ENCODE data around the gene RIPK3. TPM values are rescaled to one million over a fixed set of nuclear protein-coding genes. Genes with fewer than 3 reads are reported as not detected.
"Not testable (repeated sequence)": the region's sequence is repeated elsewhere in the genome, so short reads cannot be mapped to it uniquely, and the experiment has no call there.

Gene RIPK3
- total and polyA plus RNA-seq, 2 of the 8 experiments (the other 6 are each of a cell fraction or from before 2014, with no cell fraction given), result 0.24 to 0.39 TPM

DNA sequence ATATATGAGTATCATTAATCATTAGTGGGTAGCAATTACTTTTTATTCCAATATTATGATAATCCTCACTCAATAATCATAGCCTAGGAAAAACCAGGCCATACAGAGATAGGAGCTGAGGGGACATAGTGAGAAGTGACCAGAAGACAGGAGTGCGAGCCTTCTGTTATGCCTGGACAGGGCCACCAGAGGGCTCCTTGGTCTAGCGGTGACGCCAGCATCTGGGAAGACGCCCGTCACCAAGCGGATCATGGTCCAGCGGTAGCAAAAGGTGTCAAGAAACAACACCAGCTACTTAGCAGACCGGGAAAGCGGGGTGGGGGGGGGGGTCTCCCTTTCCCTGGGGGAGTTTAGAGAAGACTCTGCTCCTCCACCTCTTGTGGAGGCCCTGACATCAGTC is 11.9 kb downstream of the RIPK3 start:
- not testable (repeated sequence) for H3K23ac ChIP-seq (ENCODE audit: insufficient read length); H2BK12ac ChIP-seq (ENCODE audit: low read depth, low read length); H3K79me2 ChIP-seq (ENCODE audit: control insufficient read depth in 1 of 2, insufficient read depth in 2 of 2, low read length in 2 of 2); H2AK5ac ChIP-seq (ENCODE audit: low read depth, low read length); H2BK15ac ChIP-seq (ENCODE audit: low read length); H3K4me2 ChIP-seq (ENCODE audit: insufficient read depth in 1 of 2, low read depth in 2 of 2, low read length in 2 of 2); H3K9me3 ChIP-seq (ENCODE audit: insufficient read depth in 2 of 2, low read depth in 1 of 2, low read length in 1 of 2); H3K56ac ChIP-seq (replicated peaks; ENCODE audit: insufficient read length, low read depth, low read length); H2BK5ac ChIP-seq (ENCODE audit: low read depth, low read length); H2BK20ac ChIP-seq (ENCODE audit: low read length); H3K4me1 ChIP-seq (replicated peaks in 1 of 4; ENCODE audit: control insufficient read depth in 3 of 4, insufficient read depth in 4 of 4, low read length in 3 of 4); H3K79me1 ChIP-seq (ENCODE audit: low read depth, low read length); H3K4me3 ChIP-seq (ENCODE audit: extremely low read depth in 1 of 4, insufficient read depth in 2 of 4, low read depth in 3 of 4, low read length in 4 of 4); FAIRE-seq; H2BK120ac ChIP-seq (replicated peaks; ENCODE audit: low read depth, low read length); H3K23me2 ChIP-seq (ENCODE audit: low read depth, low read length); H3K36me3 ChIP-seq (ENCODE audit: control insufficient read depth in 2 of 4, insufficient read depth in 4 of 4, low read length in 3 of 4); H3K18ac ChIP-seq (ENCODE audit: extremely low read depth, low read length); H4K5ac ChIP-seq (ENCODE audit: insufficient read length, low read depth, low read length); H3K27ac ChIP-seq (ENCODE audit: low read depth, low read length); H4K8ac ChIP-seq (ENCODE audit: extremely low read depth, insufficient read depth, low read length); H3K4ac ChIP-seq (replicated peaks; ENCODE audit: insufficient read length, low read depth, low read length); H4K20me1 ChIP-seq (replicated peaks in 1 of 2; ENCODE audit: control insufficient read depth in 1 of 2, insufficient read depth in 2 of 2, low read length in 2 of 2); H4K91ac ChIP-seq (replicated peaks; ENCODE audit: insufficient read length, low read length); H3K9ac ChIP-seq (replicated peaks in 1 of 4; ENCODE audit: extremely low read depth in 1 of 4, low read depth in 3 of 4, low read length in 3 of 4); H2AFZ ChIP-seq (ENCODE audit: low read length); H3K14ac ChIP-seq (ENCODE audit: insufficient read length)
- peak; percentile 21 to 28; a peak in 3 of 4 replicates for TF ChIP-seq RAD21 (IDR thresholded peaks at IDR 0.05 in 1 of 2, conservative IDR thresholded peaks at IDR 0.05 in 1 of 2; ENCODE audit: low read depth in 2 of 2, low read length in 2 of 2)
- TF ChIP-seq, protein P1, sequence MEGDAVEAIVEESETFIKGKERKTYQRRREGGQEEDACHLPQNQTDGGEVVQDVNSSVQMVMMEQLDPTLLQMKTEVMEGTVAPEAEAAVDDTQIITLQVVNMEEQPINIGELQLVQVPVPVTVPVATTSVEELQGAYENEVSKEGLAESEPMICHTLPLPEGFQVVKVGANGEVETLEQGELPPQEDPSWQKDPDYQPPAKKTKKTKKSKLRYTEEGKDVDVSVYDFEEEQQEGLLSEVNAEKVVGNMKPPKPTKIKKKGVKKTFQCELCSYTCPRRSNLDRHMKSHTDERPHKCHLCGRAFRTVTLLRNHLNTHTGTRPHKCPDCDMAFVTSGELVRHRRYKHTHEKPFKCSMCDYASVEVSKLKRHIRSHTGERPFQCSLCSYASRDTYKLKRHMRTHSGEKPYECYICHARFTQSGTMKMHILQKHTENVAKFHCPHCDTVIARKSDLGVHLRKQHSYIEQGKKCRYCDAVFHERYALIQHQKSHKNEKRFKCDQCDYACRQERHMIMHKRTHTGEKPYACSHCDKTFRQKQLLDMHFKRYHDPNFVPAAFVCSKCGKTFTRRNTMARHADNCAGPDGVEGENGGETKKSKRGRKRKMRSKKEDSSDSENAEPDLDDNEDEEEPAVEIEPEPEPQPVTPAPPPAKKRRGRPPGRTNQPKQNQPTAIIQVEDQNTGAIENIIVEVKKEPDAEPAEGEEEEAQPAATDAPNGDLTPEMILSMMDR (IDR thresholded peaks at IDR 0.05; ENCODE audit: control extremely low read depth in 1 of 3, insufficient read depth in 1 of 3, low read depth in 1 of 3, low read length in 3 of 3), result peak in 2 of 3 experiments; percentile 16 to 25; a peak in 2 of 4 replicates
- WGBS, 2 experiments (ENCODE audit: extremely low coverage in 1 of 2, insufficient coverage in 1 of 2, insufficient read length in 1 of 2, insufficient replicate concordance in 2 of 2, low coverage in 1 of 2, low lambda C conversion rate in 2 of 2, missing lambda C conversion rate in 1 of 2), result 12% methylated on average over 7 of the region's 9 CpGs; no CpG with 5 or more reads in 1 of the 2 experiments
- CTCF ChIA-PET (ENCODE audit: partially characterized antibody), result interaction anchor here (1.0 to 27.8 kb wide), 13 partner anchors 13 to 100 kb away, joined by 3 to 664 read pairs (median 4); partner anchors contain the start of genes CBLN3, CIDEB, KHNYN and LTB4R
- H3K27me3 ChIP-seq (replicated peaks in 1 of 4; ENCODE audit: control insufficient read depth in 3 of 4, extremely low read depth in 1 of 4, insufficient read depth in 3 of 4, low read length in 3 of 4), result peaks cover 2 to 46% (median 16%) of the 10 kb centered on the region in 4 experiments; a peak in 6 of 7 replicates
- POLR2A ChIA-PET (ENCODE audit: partially characterized antibody), result interaction anchor here (1.4 kb wide), 1 partner anchor 11 kb away, joined by 3 read pairs; no protein-coding TSS in a partner anchor
- DNase-seq (ENCODE audit: low read depth in 1 of 2, low spot score in 2 of 2), result peak in 1 of 2 experiments; percentile 54
